DOHH2 (cell line): ENCODE results near the gene DDX49.

Experiments
- EZH2phosphoT487 ChIP-seq: fragments of 200-600 bp; sonication (generic); IDR thresholded peaks from 2 replicates; pipeline ENCODE4 v1.6.1; 2017; ENCODE audit warnings: borderline replicate concordance, mild to moderate bottlenecking, antibody characterized with exemption, low read length, moderate library complexity, mixed read lengths
- TF ChIP-seq, protein P1 (sequence below): fragments of 200-600 bp; sonication (generic); IDR thresholded peaks from one replicate; pipeline ENCODE4 v1.5.1; 2014; ENCODE audit warnings: antibody characterized with exemption, mild to moderate bottlenecking, low read depth, low read length; ENCODE audit not compliant: poor library complexity, severe bottlenecking

DNA sequence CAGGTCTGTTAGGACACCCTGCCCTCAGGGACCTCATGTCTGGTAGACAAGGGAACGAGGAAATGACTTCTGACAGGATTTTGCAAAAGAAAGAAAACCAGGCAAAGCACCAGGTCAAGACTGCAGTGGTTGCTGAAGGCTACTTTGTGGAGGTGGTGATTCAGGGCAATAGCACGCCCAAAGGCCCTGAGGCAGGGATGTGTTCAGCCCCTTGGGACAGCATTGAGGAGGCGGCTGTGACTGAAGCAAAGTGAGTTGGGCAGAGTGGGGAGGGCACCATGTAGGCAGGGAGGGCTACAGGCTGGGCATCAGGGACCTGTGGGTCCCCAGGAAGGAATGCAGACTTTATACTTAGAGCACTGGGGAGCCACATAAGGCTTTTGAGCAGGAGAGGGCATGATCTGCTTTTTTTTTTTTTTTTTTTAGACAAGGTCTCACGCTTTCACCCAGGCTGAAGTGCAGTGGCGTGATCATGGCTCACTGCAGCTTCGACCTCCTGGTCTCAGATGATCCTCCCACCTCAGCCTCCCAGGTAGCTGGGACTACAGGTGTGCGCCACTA, 32.3 kb downstream of the DDX49 start:
- TF ChIP-seq, protein P1, sequence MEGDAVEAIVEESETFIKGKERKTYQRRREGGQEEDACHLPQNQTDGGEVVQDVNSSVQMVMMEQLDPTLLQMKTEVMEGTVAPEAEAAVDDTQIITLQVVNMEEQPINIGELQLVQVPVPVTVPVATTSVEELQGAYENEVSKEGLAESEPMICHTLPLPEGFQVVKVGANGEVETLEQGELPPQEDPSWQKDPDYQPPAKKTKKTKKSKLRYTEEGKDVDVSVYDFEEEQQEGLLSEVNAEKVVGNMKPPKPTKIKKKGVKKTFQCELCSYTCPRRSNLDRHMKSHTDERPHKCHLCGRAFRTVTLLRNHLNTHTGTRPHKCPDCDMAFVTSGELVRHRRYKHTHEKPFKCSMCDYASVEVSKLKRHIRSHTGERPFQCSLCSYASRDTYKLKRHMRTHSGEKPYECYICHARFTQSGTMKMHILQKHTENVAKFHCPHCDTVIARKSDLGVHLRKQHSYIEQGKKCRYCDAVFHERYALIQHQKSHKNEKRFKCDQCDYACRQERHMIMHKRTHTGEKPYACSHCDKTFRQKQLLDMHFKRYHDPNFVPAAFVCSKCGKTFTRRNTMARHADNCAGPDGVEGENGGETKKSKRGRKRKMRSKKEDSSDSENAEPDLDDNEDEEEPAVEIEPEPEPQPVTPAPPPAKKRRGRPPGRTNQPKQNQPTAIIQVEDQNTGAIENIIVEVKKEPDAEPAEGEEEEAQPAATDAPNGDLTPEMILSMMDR = no peak
- TF ChIP-seq EZH2phosphoT487 = no peak
